GM12874 (cell line): ENCODE results near the gene RARS1.

Experiments
- CTCF ChIP-seq: IDR thresholded peaks from 2 replicates; pipeline ENCODE4 v1.5.1; 2011; ENCODE audit warnings: low read depth, mild to moderate bottlenecking, control low read depth, low read length, moderate library complexity; ENCODE audit not compliant: insufficient read depth

RARS1 gene

GRCh38 chr5:168513861-168514428, 27.7 kb downstream of the RARS1 start:
- TF ChIP-seq CTCF = no peak

GRCh38 chr5:168525856-168526255, 39.6 kb downstream of the RARS1 start:
- TF ChIP-seq CTCF = no peak

GRCh38 chr5:168527756-168528295, 41.6 kb downstream of the RARS1 start:
- no peak for TF ChIP-seq CTCF

GRCh38 chr5:168528521-168529373, 42.5 kb downstream of the RARS1 start, which contains the start of gene FBLL1:
TSS of gene FBLL1 (plus strand) at chr5:168529305. CDS start at chr5:168529505, 200 bp downstream.
- TF ChIP-seq CTCF = no peak

GRCh38 chr5:168529374-168530234, 43.3 kb downstream of the RARS1 start:
- TF ChIP-seq CTCF = no peak

GRCh38 chr5:168530621-168531150, 44.4 kb downstream of the RARS1 start:
- TF ChIP-seq CTCF = no peak
